IPS-20b (cell line): ENCODE measurements around the gene MRPL52.
"Not testable (repeated sequence)": the region's sequence is repeated elsewhere in the genome, so short reads cannot be mapped to it uniquely, and the experiment has no call there.

Experiments used
- H3K27ac ChIP-seq: one replicate; pipeline ENCODE4 v1.5.1; 2013; ENCODE audit warnings: low read length
- H3K27me3 ChIP-seq: 2 replicates; pipeline ENCODE4 v1.6.1; 2013; ENCODE audit warnings: mild to moderate bottlenecking, low read length, inconsistent platforms; ENCODE audit not compliant: insufficient read depth
- H3K36me3 ChIP-seq: 2 replicates; pipeline ENCODE4 v1.6.1; 2013; ENCODE audit warnings: low read depth, mild to moderate bottlenecking, inconsistent platforms, low read length, moderate library complexity; ENCODE audit not compliant: insufficient read depth
- H3K4me1 ChIP-seq: 2 replicates; pipeline ENCODE4 v1.6.1; 2013; ENCODE audit warnings: mild to moderate bottlenecking, control low read depth, inconsistent platforms, low read length, moderate library complexity; ENCODE audit not compliant: insufficient read depth
- H3K4me3 ChIP-seq: 2 replicates; pipeline ENCODE4 v1.5.1; 2013; ENCODE audit warnings: mild to moderate bottlenecking, low read length, inconsistent platforms
- H3K9ac ChIP-seq: 2 replicates; pipeline ENCODE4 v1.6.1; 2013; ENCODE audit warnings: low read depth, mild to moderate bottlenecking, inconsistent platforms, low read length, moderate library complexity
- H3K9me3 ChIP-seq: 2 replicates; pipeline ENCODE4 v1.6.1; 2013; ENCODE audit warnings: mild to moderate bottlenecking, low read depth, low read length, inconsistent platforms; ENCODE audit not compliant: insufficient read depth

MRPL52 gene

DNA sequence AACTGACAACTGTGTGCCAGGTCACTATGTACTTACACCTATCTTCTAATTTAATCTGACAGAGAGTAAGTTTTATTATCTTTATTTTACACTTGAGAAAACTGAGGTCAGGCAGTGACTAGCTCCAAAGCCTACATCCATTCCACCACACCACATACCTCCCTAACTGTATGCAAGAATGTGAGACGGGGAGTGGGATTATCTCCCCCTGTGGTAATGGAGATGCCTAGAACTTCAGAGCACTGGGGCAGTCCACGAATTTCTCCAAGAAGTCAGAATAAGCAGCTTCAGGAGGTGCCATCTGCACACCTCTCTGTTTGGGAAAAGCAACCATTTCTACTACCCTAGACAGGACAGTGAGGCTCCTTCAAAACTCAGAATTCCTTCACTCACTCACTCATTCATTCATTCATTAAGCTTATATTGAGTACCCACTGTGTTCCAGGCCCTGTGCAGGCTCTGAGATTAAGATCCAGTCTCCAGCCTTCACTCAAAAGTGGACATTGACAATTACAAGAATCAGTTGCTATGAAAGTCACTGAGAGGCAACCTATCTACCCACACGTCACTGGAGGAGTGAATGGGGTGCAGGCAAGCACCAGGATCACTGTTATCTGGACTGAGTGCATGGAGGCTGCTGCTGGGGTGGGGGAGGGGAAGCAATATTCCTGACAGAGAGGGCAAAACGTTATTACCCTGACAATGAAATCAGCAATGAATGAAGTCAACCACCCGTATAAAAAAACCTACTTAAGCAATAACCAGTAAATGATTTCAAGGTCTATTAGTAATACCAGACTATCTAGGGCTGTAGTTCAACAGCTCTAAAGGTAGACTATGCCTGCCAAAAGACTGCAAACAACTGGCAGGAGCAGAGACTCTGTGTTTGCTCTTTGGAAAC lies 32.4 kb upstream of the MRPL52 start:
- no peak overlapping the region; the same call in 1 of the 2 replicates for H3K4me3 ChIP-seq
- H3K4me1 ChIP-seq = peaks cover 12% of the 10 kb centered on the region
- H3K9me3 ChIP-seq = no peaks in the 10 kb centered on the region
- H3K27ac ChIP-seq = no peak overlapping the region
- peak overlapping the region; percentile 17; the same call in 1 of the 2 replicates for H3K9ac ChIP-seq
- H3K27me3 ChIP-seq = no peaks in the 10 kb centered on the region
- H3K36me3 ChIP-seq = no peaks in the 10 kb centered on the region

DNA sequence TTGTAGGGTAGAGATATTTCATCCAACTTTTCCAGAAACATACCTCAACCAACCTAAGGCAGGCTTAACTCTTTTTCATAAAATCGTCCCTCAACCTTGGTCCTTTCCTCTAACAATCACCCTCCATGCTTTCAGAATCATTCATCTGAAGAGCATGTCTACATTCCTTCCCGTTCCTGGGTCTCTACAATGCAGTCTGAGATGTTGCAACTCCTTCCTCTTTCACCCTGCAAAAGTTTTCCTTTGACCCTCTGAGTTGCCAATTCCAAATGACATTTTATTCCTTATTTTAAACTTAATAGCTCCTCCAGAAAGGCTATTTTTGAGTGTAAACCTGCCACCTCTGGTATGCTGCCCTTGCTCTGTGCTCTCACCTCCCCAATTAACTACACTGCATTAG lies 31.2 kb upstream of the MRPL52 start:
- Histone ChIP-seq H3K27me3 (no peaks in the 10 kb centered on the region), H3K4me3 (no peak overlapping the region), H3K9ac (no peak overlapping the region), H3K9me3 (no peaks in the 10 kb centered on the region), H3K27ac (no peak overlapping the region), H3K4me1 (peaks cover 12% of the 10 kb centered on the region), H3K36me3 (no peaks in the 10 kb centered on the region)

DNA sequence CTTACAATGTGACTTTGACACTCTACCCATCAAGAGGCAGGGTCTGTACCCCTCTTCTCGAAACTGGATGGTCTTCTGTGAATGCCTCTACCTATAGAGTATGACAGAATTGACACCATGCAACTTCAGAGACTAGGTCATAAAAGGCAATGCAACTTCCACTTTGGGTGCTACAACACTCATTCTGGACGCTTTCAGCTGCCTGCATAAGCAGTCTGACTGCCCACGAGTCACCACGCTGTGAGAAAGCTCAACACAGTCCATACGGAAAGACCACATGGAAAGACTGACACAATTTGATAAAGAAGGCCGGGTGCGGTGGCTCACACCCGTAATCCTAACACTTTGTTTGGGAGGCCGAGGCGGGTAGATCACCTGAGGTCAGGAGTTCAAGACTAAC lies 29.3 kb upstream of the MRPL52 start:
- Histone ChIP-seq H3K36me3 (no peaks in the 10 kb centered on the region), H3K27me3 (no peaks in the 10 kb centered on the region)

DNA sequence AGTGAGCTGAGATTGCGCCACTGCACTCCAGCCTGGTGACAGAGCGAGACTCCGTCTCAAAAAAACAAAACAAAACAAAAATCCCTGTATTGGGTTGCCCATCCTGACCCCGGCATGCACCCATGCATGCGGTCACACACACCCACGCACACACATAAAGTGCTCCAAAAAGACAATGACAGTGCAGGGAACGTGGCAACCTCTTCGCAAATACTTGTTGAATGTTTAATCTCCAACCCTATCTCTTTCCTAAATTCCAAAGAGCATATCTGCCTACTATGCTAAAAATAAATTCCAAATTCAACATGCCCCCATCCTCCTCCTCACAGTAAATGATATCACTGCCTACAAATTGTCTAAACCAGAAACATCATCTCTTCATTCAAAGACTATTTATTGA lies 28.0 kb upstream of the MRPL52 start:
- no peak overlapping the region for H3K27ac ChIP-seq
- H3K9ac ChIP-seq = no peak overlapping the region
- H3K4me3 ChIP-seq = no peak overlapping the region
- H3K27me3 ChIP-seq = no peaks in the 10 kb centered on the region
- no peaks in the 10 kb centered on the region for H3K9me3 ChIP-seq
- H3K36me3 ChIP-seq = no peaks in the 10 kb centered on the region
- peaks cover 8% of the 10 kb centered on the region; the same call in 1 of the 2 replicates for H3K4me1 ChIP-seq

More for the DNA sequence above, 29.3 kb upstream of the MRPL52 start:
- H3K4me1 ChIP-seq = peaks cover 12% of the 10 kb centered on the region
- no peak overlapping the region for H3K27ac ChIP-seq
- H3K9me3 ChIP-seq = no peaks in the 10 kb centered on the region
- no peak overlapping the region for H3K9ac ChIP-seq
- no peak overlapping the region for H3K4me3 ChIP-seq

DNA sequence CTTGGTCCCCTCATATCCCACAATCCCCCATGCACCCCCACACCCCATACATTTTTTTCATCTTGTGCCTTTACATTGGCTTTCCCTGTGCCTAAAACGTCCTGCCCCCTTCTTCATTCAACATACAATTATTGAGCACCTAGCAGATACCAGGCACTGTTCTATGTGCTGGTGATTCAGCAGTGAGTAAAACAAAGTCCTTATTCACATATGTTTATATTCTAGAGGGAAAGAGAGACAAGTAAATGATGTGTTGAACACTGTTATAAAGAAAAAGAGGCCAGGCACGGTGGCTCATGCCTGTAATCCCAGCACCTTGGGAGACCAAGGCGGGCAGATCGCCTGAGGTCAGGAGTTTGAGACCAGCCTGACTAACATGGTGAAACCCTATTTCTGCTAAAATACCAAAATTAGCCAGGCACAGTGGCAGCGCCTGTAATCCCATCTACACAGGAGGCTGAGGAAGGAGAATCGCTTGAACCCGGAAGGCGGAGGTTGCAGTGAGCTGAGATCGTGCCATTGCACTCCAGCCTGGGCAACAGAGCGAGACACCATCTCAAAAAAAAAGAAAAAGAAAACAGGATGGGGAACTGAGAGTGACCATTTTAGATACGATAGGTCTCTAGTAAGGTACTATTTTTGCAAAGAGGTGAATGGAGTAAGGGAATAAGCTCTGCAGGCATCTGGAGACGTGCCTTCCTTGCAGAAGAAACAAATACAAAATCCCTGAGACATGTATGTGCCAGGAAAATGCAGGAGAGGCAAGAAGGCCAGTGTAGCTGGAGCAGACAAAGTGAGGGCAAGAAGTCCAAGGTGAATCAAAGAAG lies 26.6 kb upstream of the MRPL52 start:
- Histone ChIP-seq H3K4me3 (no peak overlapping the region), H3K27ac (no peak overlapping the region), H3K9ac (no peak overlapping the region), H3K9me3 (no peaks in the 10 kb centered on the region), H3K27me3 (no peaks in the 10 kb centered on the region), H3K4me1 (no peaks in the 10 kb centered on the region), H3K36me3 (no peaks in the 10 kb centered on the region)

DNA sequence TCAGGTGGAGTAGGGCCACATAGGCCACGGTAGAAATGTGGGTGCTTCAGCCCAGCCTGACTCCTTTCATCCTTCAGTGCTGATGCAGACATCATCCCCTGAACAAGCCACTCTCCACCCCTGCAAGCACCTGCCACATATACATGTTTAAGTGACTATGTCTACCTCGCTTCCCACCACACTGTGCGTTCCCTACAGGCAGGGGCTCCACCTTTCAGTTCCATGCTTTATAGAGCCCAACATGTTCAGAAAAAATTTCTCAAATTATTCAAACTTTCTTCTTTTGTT lies 26.1 kb upstream of the MRPL52 start:
- Histone ChIP-seq H3K27ac (no peak overlapping the region), H3K9ac (no peak overlapping the region), H3K9me3 (no peaks in the 10 kb centered on the region), H3K4me1 (no peaks in the 10 kb centered on the region), H3K27me3 (no peaks in the 10 kb centered on the region), H3K36me3 (no peaks in the 10 kb centered on the region), H3K4me3 (no peak overlapping the region)

DNA sequence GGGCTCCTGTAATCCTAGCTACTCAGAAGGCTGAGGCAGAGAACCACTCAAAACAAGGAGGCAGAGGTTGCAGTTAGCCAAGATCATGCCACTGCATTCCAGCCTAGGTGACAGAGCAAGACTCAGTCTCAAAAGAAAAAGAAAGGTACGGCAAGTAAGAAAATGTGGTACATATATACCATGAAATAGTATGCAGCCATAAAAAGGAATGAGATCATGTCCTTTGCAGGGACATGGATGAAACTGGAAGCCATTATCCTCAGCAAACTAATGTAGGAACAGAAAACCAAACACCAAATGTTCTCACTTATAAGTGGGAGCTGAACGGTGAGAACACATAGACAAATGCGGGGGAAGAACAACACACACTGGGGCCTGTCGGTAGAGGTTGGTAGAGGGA lies 24.5 kb upstream of the MRPL52 start:
- not testable (repeated sequence) for H3K36me3 ChIP-seq, H3K27ac ChIP-seq, H3K9ac ChIP-seq, H3K4me3 ChIP-seq, H3K27me3 ChIP-seq, H3K4me1 ChIP-seq, H3K9me3 ChIP-seq

DNA sequence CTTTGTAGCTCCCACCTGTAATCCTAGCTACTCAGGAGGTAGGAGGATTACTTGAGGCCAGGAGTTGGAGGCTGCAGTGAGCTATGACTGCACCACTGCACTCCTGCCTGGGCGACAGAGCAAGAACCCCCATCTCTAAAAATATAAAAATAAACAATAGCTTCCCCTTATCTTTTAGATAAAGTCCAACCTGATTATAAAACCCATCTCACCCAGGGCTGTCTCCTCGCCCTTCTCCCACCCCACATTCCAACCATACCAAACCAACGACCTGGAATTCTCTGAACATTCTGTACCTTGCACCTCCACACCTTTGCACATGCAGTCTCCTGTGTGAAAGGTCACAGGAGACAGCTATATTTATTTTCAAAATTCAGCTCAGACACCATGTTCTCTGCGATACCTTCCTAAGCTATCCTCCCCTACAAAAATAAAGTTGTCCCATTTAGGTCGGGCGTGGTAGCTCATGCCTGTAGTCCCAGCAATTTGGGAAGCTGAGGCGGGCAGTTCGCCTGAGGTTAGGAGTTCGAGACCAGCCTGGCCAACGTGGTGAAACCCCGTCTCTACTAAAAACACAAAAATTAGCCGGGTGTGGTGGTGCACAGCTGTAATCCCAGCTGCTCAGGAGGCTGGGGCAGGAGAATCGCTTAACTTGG lies 22.1 kb upstream of the MRPL52 start:
- no peaks in the 10 kb centered on the region for H3K36me3 ChIP-seq
- no peaks in the 10 kb centered on the region for H3K9me3 ChIP-seq
- H3K4me3 ChIP-seq = no peak overlapping the region
- no peaks in the 10 kb centered on the region for H3K27me3 ChIP-seq
- H3K27ac ChIP-seq = no peak overlapping the region
- H3K4me1 ChIP-seq = no peaks in the 10 kb centered on the region
- H3K9ac ChIP-seq = no peak overlapping the region

DNA sequence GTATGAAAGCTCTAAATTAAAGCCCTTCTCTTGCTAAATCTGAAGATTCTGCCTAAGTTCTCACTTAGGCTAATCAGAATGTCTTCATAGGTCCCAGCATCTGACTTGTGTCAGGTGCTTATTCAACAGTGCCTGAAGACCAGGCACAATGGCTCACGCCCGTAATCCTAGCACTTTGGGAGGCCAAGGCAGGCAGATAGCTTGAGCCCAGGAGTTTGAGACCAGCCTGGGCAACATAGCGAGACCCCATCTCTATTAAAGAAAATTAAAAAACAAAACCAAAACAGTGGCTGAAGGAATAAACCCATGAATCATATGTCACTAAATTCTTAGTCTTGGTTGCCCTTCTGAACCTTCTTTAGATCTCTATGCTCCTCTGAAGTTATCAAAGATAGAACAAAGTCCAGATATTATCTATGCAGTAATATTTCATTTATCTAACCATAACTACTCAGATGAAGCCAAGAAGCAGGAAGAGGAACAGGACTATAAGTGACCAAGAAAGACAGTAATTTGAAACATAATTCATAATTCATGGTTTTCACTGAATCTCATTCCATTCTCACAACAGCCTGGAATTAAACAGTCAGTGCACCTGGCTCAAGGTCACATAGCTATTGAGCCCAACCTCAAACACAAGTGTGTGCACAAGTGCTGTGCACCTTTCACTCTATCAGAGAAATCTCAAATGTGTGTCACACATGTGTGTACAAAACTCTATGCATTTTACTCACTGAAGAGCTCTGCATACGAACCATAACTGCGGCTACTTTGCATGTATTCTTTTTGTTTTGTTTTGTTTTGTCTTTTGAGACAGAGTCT lies 21.1 kb upstream of the MRPL52 start:
- Histone ChIP-seq H3K4me3 (no peak overlapping the region), H3K36me3 (no peaks in the 10 kb centered on the region), H3K9ac (no peak overlapping the region), H3K4me1 (no peaks in the 10 kb centered on the region), H3K27me3 (no peaks in the 10 kb centered on the region), H3K9me3 (no peaks in the 10 kb centered on the region), H3K27ac (no peak overlapping the region)

DNA sequence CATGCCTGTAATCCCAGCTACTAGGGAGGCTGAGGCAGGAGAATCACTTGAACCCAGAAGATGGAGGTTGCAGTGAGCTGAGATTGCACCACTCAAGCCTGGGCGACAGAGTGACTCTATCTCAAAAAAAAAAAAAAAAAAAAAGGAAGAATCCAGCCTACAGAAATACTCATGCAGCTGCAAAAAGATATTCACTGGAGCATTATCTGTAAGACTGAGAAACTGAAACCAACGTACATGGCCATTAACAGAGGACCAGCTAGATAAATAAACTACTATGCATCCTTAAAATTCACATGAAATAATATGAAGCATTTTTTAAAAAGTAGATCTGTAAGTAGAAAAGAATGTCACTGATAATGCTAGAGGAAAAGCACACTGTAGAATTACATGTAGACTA lies 18.0 kb upstream of the MRPL52 start:
- Histone ChIP-seq H3K9me3 (no peaks in the 10 kb centered on the region), H3K9ac (no peak overlapping the region), H3K36me3 (no peaks in the 10 kb centered on the region), H3K4me1 (no peaks in the 10 kb centered on the region; the same call in 1 of the 2 replicates), H3K4me3 (no peak overlapping the region), H3K27me3 (no peaks in the 10 kb centered on the region), H3K27ac (no peak overlapping the region)

DNA sequence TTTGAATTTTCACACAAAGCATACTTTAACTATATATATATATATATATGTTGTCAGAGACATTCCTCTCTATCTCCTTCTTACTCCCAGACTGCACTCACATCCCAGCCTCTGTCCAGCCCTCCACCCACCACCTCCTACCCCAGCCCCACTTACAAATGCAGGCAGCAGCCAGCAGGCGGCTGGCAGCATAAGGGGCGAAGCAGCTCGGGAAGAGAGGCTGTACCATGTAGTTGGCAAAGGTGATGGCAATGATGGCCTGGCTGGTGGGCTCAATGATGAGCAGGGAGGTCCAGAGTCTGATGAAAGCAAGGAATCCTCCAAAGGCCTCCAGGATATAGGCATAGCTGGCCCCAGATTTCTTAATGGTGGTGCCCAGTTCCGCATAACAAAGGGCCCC lies 16.9 kb upstream of the MRPL52 start:
- Histone ChIP-seq H3K4me1 (no peaks in the 10 kb centered on the region; the same call in 1 of the 2 replicates), H3K36me3 (no peaks in the 10 kb centered on the region), H3K9ac (no peak overlapping the region), H3K27ac (no peak overlapping the region), H3K9me3 (no peaks in the 10 kb centered on the region), H3K27me3 (no peaks in the 10 kb centered on the region), H3K4me3 (no peak overlapping the region)
